Measurements from ENCODE around the gene DNAJB6.

- TF ChIP-seq POLR2AphosphoS5 (IDR thresholded peaks at IDR 0.05) (no peak), POLR2A (IDR thresholded peaks at IDR 0.05) (no peak), CTCF (IDR thresholded peaks at IDR 0.05) (no peak)
Measured at GRCh38 chr7:157292258-157292657, 44.5 kb upstream of the DNAJB6 start.
